WTC11 (cell line): ENCODE results near the gene MTPN. TPM values are rescaled to one million over a fixed set of nuclear protein-coding genes. Genes with fewer than 3 reads are reported as not detected.

Experiments
- ATAC-seq: fragments of 200-7000 bp; cut with Tn5 transposase; 2 replicates; pipeline ENCODE4 v1.10.0; 2021; ENCODE audit warnings: mild to moderate bottlenecking, moderate library complexity
- CTCF ChIA-PET: fragments of 300-600 bp; sonication (Branson Sonifier 250); formaldehyde crosslinking; loops from one replicate; lab custom pipeline; 2021; ENCODE audit warnings: antibody characterized with exemption; lab: Charles Lee
- POLR2A ChIA-PET: fragments of 350-600 bp; sonication (Branson Sonifier 250); formaldehyde crosslinking; loops from one replicate; lab custom pipeline; 2021; ENCODE audit warnings: antibody characterized with exemption; lab: Charles Lee
- DNase-seq: peaks from one replicate; pipeline ENCODE4 v3.0.0; 2021; ENCODE audit warnings: low spot score
- H3K27ac Mint-ChIP-seq: 2 replicates; pipeline ENCODE4 v1.8.0; 2021; ENCODE audit warnings: mixed read lengths
- H3K27me3 Mint-ChIP-seq: 2 replicates; pipeline ENCODE4 v1.8.0; 2021; ENCODE audit warnings: low read depth, mild to moderate bottlenecking, moderate library complexity, mixed read lengths
- H3K36me3 Mint-ChIP-seq: 2 replicates; pipeline ENCODE4 v1.8.0; 2021; ENCODE audit warnings: mixed read lengths
- H3K4me1 Mint-ChIP-seq: 2 replicates; pipeline ENCODE4 v1.8.0; 2022; ENCODE audit warnings: mixed read lengths
- H3K4me3 Mint-ChIP-seq: 2 replicates; pipeline ENCODE4 v1.8.0; 2021; ENCODE audit warnings: mild to moderate bottlenecking, moderate library complexity, mixed read lengths
- H3K9me3 Mint-ChIP-seq: 2 replicates; pipeline ENCODE4 v1.8.0; 2021; ENCODE audit warnings: mixed read lengths
- ARID4B ChIP-seq: sonication (generic); formaldehyde crosslinking; IDR thresholded peaks from 2 replicates; pipeline ENCODE4 v1.8.0; 2023; ENCODE audit warnings: missing genetic modification reagents, mild to moderate bottlenecking, borderline replicate concordance
- ATF1 ChIP-seq: sonication (generic); formaldehyde crosslinking; IDR thresholded peaks from 2 replicates; pipeline ENCODE4 v1.8.1; 2023; ENCODE audit warnings: mild to moderate bottlenecking, moderate library complexity, missing genetic modification reagents
- ATF3 ChIP-seq: sonication (generic); formaldehyde crosslinking; conservative IDR thresholded peaks from 2 replicates; pipeline ENCODE4 v1.8.1; 2022; ENCODE audit warnings: mild to moderate bottlenecking, missing genetic modification reagents
- CDX4 ChIP-seq: fragments of 250-450 bp; sonication (Bioruptor Pico); IDR thresholded peaks from 2 replicates; pipeline ENCODE4 v1.9.0; 2021; ENCODE audit warnings: moderate library complexity, mild to moderate bottlenecking, inconsistent platforms, borderline replicate concordance
- CTCF ChIP-seq: fragments of 200-600 bp; IDR thresholded peaks from 2 replicates; pipeline ENCODE4 v1.8.0; 2022; ENCODE audit warnings: antibody characterized with exemption
- EMX1 ChIP-seq: fragments of 250-450 bp; sonication (Bioruptor Pico); IDR thresholded peaks from 2 replicates; pipeline ENCODE4 v1.8.0; 2021; ENCODE audit warnings: mild to moderate bottlenecking
- ERG ChIP-seq: fragments of 250-450 bp; sonication (Bioruptor Pico); IDR thresholded peaks from 2 replicates; pipeline ENCODE4 v1.8.0; 2021; ENCODE audit warnings: mild to moderate bottlenecking
- ESRRA ChIP-seq: sonication (generic); formaldehyde crosslinking; IDR thresholded peaks from 2 replicates; pipeline ENCODE4 v1.8.1; 2022; ENCODE audit warnings: mild to moderate bottlenecking, missing genetic modification reagents, borderline replicate concordance
- ETV6 ChIP-seq: sonication (generic); formaldehyde crosslinking; IDR thresholded peaks from 2 replicates; pipeline ENCODE4 v1.8.1; 2022; ENCODE audit warnings: mild to moderate bottlenecking, missing genetic modification reagents
- FOXJ3 ChIP-seq: sonication (generic); formaldehyde crosslinking; IDR thresholded peaks from 2 replicates; pipeline ENCODE4 v1.9.0; 2021; ENCODE audit warnings: missing genetic modification reagents, mild to moderate bottlenecking, borderline replicate concordance
- IRF1 ChIP-seq: sonication (generic); formaldehyde crosslinking; IDR thresholded peaks from 2 replicates; pipeline ENCODE4 v1.8.0; 2023; ENCODE audit warnings: missing genetic modification reagents
- KAT7 ChIP-seq: sonication (generic); formaldehyde crosslinking; IDR thresholded peaks from 2 replicates; pipeline ENCODE4 v1.8.1; 2023; ENCODE audit warnings: missing genetic modification reagents, mild to moderate bottlenecking, borderline replicate concordance
- MAX ChIP-seq: sonication (generic); formaldehyde crosslinking; IDR thresholded peaks from 2 replicates; pipeline ENCODE4 v1.8.0; 2022; ENCODE audit warnings: mild to moderate bottlenecking, missing genetic modification reagents
- MYBL2 ChIP-seq: sonication (generic); formaldehyde crosslinking; IDR thresholded peaks from 2 replicates; pipeline ENCODE4 v1.8.1; 2023; ENCODE audit warnings: mild to moderate bottlenecking, moderate library complexity, missing genetic modification reagents
- OVOL2 ChIP-seq: fragments of 250-450 bp; sonication (Bioruptor Pico); IDR thresholded peaks from 2 replicates; pipeline ENCODE4 v1.9.0; 2021; ENCODE audit warnings: mild to moderate bottlenecking, borderline replicate concordance
- SMAD3 ChIP-seq: sonication (generic); formaldehyde crosslinking; IDR thresholded peaks from 2 replicates; pipeline ENCODE4 v1.8.0; 2022; ENCODE audit warnings: missing genetic modification reagents, mild to moderate bottlenecking, borderline replicate concordance
- SMAD4 ChIP-seq: sonication (generic); formaldehyde crosslinking; IDR thresholded peaks from 2 replicates; pipeline ENCODE4 v1.8.0; 2022; ENCODE audit warnings: mild to moderate bottlenecking, missing genetic modification reagents
- TEAD4 ChIP-seq: sonication (generic); formaldehyde crosslinking; IDR thresholded peaks from 2 replicates; pipeline ENCODE4 v1.8.0; 2022; ENCODE audit warnings: mild to moderate bottlenecking, missing genetic modification reagents
- USF1 ChIP-seq: sonication (generic); formaldehyde crosslinking; IDR thresholded peaks from 2 replicates; pipeline ENCODE4 v1.8.0; 2022; ENCODE audit warnings: mild to moderate bottlenecking, missing genetic modification reagents
- ZNF138 ChIP-seq: sonication (generic); formaldehyde crosslinking; conservative IDR thresholded peaks from 2 replicates; pipeline ENCODE4 v1.8.1; 2022; ENCODE audit warnings: mild to moderate bottlenecking, moderate library complexity, missing genetic modification reagents
- ZNF396 ChIP-seq: fragments of 250-450 bp; sonication (Bioruptor Pico); IDR thresholded peaks from 2 replicates; pipeline ENCODE4 v1.8.0; 2021; ENCODE audit warnings: mild to moderate bottlenecking, moderate library complexity, borderline replicate concordance
- ZNF671 ChIP-seq: fragments of 250-450 bp; sonication (Bioruptor Pico); IDR thresholded peaks from 2 replicates; pipeline ENCODE4 v1.8.0; 2021; ENCODE audit warnings: mild to moderate bottlenecking
- total RNA-seq: library from RNA; stranded (reverse); gene quantifications from 3 replicates; pipeline ENCODE4 v1.2.3, GENCODE V29; 2021

The MTPN gene
- total RNA-seq, 1 experiment from 2014 or later: 92.5 TPM

GRCh38 chr7:135917721-135918120, 59.4 kb downstream of the MTPN start:
- no peaks in the 10 kb centered on the region for H3K27me3 Mint-ChIP-seq
- peaks cover 4% of the 10 kb centered on the region; the same call in 1 of the 2 replicates for H3K9me3 Mint-ChIP-seq
- no peak overlapping the region for H3K4me3 Mint-ChIP-seq
- no peak overlapping the region for H3K27ac Mint-ChIP-seq
- DNase-seq (no peak), ATAC-seq (no peak)
- no peaks in the 10 kb centered on the region for H3K36me3 Mint-ChIP-seq
- H3K4me1 Mint-ChIP-seq: no peaks in the 10 kb centered on the region
- no peak for TF ChIP-seq IRF1 (CRISPR knock-in tag)
- TF ChIP-seq CDX4: no peak
- TF ChIP-seq MYBL2 (CRISPR knock-in tag): no peak
- TF ChIP-seq ESRRA: no peak
- no peak for TF ChIP-seq SMAD3 (CRISPR knock-in tag)
- TF ChIP-seq FOXJ3 (CRISPR knock-in tag): no peak
- TF ChIP-seq ATF1 (CRISPR knock-in tag): no peak
- no peak for TF ChIP-seq ERG
- no peak for TF ChIP-seq ZNF396 (CRISPR knock-in tag)
- TF ChIP-seq EMX1 (CRISPR knock-in tag): no peak
- no peak for TF ChIP-seq CTCF
- CTCF ChIA-PET: no interaction called here
- POLR2A ChIA-PET: no interaction called here

GRCh38 chr7:135914346-135914745, 62.8 kb downstream of the MTPN start:
- ChIA-PET POLR2A (no interaction called here), CTCF (no interaction called here)
- H3K4me3 Mint-ChIP-seq: no peak overlapping the region
- H3K36me3 Mint-ChIP-seq: no peaks in the 10 kb centered on the region
- H3K27me3 Mint-ChIP-seq: no peaks in the 10 kb centered on the region
- no peaks in the 10 kb centered on the region for H3K4me1 Mint-ChIP-seq
- no peak for ATAC-seq
- no peaks in the 10 kb centered on the region for H3K9me3 Mint-ChIP-seq
- TF ChIP-seq KAT7: no peak
- TF ChIP-seq OVOL2 (CRISPR knock-in tag): no peak
- no peak for TF ChIP-seq ZNF671
- TF ChIP-seq USF1 (CRISPR knock-in tag): no peak
- no peak for TF ChIP-seq TEAD4
- TF ChIP-seq ARID4B: no peak
- TF ChIP-seq SMAD4: no peak
- TF ChIP-seq MAX (CRISPR knock-in tag): no peak
- no peak for TF ChIP-seq IRF1 (CRISPR knock-in tag)
- no peak for TF ChIP-seq ZNF138 (CRISPR knock-in tag)
- TF ChIP-seq ETV6: no peak
- TF ChIP-seq ATF3 (CRISPR knock-in tag): no peak
- no peak for DNase-seq
- no peak overlapping the region for H3K27ac Mint-ChIP-seq
